ENCODE data around the gene MPV17L2. TPM values are rescaled to one million over a fixed set of nuclear protein-coding genes. Genes with fewer than 3 reads are reported as not detected.
"Not testable (repeated sequence)": the region's sequence is repeated elsewhere in the genome, so short reads cannot be mapped to it uniquely, and the experiment has no call there.

The MPV17L2 gene
- total RNA-seq, 1 donor from 2014 or later = 12.5 TPM

DNA sequence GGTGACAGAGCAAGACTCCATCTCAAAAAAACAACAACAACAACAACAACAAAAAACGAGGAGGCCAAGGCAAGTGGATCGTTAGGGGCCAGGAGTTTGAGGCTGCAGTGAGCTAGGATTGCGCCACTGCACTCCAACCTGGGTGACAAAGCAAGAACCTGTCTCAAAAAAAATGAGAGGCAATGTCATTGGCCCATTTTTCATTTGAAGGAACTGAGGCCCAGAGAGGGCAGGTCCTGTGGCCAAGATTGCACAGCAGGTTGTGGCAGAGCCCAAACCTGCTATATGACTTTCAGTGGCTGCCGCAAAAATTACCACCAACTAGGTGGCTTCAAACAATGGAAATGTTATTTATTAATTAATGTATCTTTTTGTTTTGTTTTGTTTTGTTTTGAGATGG is 34.6 kb upstream of the MPV17L2 start:
- H3K4me3 ChIP-seq = no peak overlapping the region
- H3K27me3 ChIP-seq (ENCODE audit: low read depth) = no peaks in the 10 kb centered on the region
- H3K36me3 ChIP-seq = peaks cover 30% of the 10 kb centered on the region
- no peaks in the 10 kb centered on the region for H3K9me3 ChIP-seq (replicated peaks)
- H3K27ac ChIP-seq (replicated peaks) = no peak overlapping the region
- DNase-seq = no peak
- TF ChIP-seq, protein P1, sequence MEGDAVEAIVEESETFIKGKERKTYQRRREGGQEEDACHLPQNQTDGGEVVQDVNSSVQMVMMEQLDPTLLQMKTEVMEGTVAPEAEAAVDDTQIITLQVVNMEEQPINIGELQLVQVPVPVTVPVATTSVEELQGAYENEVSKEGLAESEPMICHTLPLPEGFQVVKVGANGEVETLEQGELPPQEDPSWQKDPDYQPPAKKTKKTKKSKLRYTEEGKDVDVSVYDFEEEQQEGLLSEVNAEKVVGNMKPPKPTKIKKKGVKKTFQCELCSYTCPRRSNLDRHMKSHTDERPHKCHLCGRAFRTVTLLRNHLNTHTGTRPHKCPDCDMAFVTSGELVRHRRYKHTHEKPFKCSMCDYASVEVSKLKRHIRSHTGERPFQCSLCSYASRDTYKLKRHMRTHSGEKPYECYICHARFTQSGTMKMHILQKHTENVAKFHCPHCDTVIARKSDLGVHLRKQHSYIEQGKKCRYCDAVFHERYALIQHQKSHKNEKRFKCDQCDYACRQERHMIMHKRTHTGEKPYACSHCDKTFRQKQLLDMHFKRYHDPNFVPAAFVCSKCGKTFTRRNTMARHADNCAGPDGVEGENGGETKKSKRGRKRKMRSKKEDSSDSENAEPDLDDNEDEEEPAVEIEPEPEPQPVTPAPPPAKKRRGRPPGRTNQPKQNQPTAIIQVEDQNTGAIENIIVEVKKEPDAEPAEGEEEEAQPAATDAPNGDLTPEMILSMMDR (IDR thresholded peaks at IDR 0.05; ENCODE audit: borderline replicate concordance) = no peak
- intact Hi-C loops (cut with micrococcal nuclease) = no loop called here
- H3K4me1 ChIP-seq = peaks cover 63% of the 10 kb centered on the region

DNA sequence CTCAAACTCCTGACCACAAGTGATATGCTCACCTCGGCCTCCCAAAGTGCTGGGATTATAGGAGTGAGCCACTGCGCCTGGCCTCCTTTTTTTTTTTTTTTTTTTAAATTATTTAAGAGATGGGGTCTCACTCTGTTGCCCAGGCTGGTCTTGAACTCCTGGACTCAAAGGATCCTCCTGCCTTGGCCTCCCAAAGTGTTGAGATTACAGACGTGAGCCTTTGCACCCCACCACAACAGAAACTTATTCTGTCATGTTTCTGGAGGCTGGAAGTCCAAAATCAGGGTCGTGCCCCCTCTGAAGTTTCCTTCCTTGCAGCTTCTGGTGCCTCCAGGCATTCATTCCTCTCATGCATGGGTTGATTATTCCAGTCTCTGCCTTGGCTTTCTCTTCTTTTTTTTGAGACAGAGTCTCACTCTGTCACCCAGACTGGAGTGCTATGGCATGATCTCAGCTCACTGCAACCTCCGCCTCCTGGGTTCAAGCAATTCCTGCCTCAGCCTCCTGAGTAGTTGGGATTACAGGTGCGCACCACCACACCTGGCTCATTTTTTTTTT is 33.9 kb upstream of the MPV17L2 start:
- intact Hi-C loops (cut with micrococcal nuclease); H3K27ac ChIP-seq (replicated peaks); DNase-seq; H3K9me3 ChIP-seq (replicated peaks); H3K4me3 ChIP-seq; H3K27me3 ChIP-seq (ENCODE audit: low read depth): not testable (repeated sequence)
- H3K4me1 ChIP-seq = peaks cover 57% of the 10 kb centered on the region
- peaks cover 36% of the 10 kb centered on the region for H3K36me3 ChIP-seq

DNA sequence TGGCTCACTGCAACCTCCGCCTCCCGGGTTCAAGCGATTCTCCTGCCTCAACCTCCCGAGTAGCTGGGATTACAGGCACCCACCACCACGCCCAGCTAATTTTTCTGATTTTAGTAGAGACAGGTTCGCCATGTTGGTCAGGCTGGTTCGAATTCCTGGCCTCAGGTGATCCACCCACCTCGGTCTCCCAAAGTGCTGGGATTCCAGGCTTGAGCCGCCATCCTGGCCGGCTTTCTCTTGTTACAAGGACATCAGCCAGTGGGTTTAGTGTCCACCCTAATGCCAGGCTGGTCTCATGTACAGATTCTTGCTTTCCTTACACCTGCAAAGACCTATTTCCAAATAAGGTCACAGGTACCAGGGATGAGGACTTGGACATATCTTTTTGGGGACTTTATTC is 33.2 kb upstream of the MPV17L2 start:
- H3K9me3 ChIP-seq (replicated peaks) = no peaks in the 10 kb centered on the region
- TF ChIP-seq, protein P1 (IDR thresholded peaks at IDR 0.05; ENCODE audit: borderline replicate concordance) = no peak
- peaks cover 51% of the 10 kb centered on the region for H3K4me1 ChIP-seq
- no peak for DNase-seq
- H3K4me3 ChIP-seq = no peak overlapping the region
- no peaks in the 10 kb centered on the region for H3K27me3 ChIP-seq (ENCODE audit: low read depth)
- intact Hi-C loops (cut with micrococcal nuclease) = no loop called here
- peak overlapping the region; percentile 91 for H3K27ac ChIP-seq (replicated peaks)
- peaks cover 43% of the 10 kb centered on the region for H3K36me3 ChIP-seq

DNA sequence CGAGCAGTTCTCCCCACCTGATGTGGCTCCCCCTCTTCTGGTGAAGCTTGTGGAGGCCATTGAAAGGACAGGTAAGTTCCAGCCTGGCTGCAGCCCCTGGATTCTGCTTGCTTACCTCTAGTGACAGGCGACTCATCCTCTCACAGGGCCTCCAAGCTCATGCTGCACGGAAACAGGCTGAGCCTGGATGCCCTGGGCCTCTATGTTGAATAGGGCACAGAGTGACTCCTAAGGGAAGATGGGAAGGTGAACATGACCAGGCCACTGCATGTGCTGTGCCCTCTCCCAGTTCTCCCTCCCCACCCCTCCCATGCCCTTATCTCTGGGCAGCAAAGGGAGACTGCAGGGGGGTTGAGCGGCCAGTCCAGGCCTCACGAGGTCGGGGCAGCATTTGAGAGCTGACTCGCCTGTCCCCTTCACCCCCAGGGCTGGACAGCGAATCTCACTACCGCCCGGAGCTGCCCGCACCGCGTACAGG is 32.5 kb upstream of the MPV17L2 start:
- intact Hi-C loops (cut with micrococcal nuclease) = no loop called here
- DNase-seq = no peak
- H3K4me3 ChIP-seq = peak overlapping the region; percentile 66

DNA sequence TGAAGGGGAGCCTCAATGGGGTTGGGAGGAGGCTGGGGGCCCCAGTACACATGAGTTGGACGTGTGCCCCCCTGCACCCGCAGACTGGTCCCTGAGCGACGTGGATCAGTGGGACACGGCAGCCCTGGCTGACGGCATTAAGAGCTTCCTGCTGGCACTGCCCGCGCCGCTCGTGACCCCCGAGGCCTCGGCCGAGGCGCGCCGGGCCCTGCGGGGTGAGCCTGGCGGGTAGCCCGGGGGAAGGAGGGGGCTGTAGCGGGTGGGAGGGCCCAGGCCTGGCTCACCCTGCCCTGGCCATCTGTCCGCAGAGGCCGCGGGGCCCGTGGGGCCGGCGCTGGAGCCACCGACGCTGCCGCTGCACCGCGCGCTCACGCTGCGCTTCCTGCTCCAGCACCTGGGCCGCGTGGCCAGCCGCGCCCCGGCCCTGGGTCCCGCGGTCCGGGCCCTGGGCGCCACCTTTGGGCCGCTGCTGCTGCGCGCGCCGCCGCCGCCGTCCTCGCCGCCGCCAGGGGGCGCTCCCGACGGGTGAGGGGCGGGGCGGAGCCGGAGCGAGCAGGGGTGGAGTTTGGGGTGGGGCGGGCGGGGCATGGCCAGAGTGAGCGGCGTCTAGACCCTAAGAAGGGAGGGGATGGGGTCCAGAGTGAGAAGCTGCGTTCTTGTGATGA is 31.9 kb upstream of the MPV17L2 start:
- intact Hi-C loops (cut with micrococcal nuclease) = no loop called here
- Histone ChIP-seq H3K4me3 (peak overlapping the region; percentile 66), H3K27ac (replicated peaks) (peak overlapping the region; percentile 91), H3K9me3 (replicated peaks) (no peaks in the 10 kb centered on the region), H3K4me1 (peaks cover 40% of the 10 kb centered on the region), H3K27me3 (ENCODE audit: low read depth) (no peaks in the 10 kb centered on the region), H3K36me3 (peaks cover 48% of the 10 kb centered on the region)
- DNase-seq = peak; percentile 71
- TF ChIP-seq, protein P1 (IDR thresholded peaks at IDR 0.05; ENCODE audit: borderline replicate concordance) = peak; percentile 72

More for the DNA sequence above, 32.5 kb upstream of the MPV17L2 start:
- peaks cover 46% of the 10 kb centered on the region for H3K4me1 ChIP-seq
- H3K27me3 ChIP-seq (ENCODE audit: low read depth) = no peaks in the 10 kb centered on the region
- H3K36me3 ChIP-seq = peaks cover 48% of the 10 kb centered on the region
- TF ChIP-seq, protein P1 (IDR thresholded peaks at IDR 0.05; ENCODE audit: borderline replicate concordance) = no peak
- H3K27ac ChIP-seq (replicated peaks) = peak overlapping the region; percentile 91
- H3K9me3 ChIP-seq (replicated peaks) = no peaks in the 10 kb centered on the region

DNA sequence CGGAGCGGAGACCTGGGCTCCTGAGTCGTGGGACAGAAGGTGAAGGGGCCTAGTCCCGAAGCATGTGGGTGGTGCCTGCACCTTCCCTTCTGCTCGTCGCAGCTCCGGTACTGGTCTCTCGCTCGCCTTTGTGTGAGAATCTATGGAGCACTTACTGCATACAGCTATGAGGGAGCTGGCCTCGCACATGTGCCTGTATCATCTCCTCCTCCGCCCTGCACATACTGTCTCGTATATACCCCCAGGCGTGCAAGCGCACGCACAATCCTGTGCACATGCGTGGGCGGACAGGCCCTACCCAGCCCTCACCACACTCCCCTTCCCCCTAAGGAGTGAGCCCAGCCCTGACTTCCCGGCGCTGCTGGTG is 31.4 kb upstream of the MPV17L2 start:
- Histone ChIP-seq H3K9me3 (replicated peaks) (no peaks in the 10 kb centered on the region), H3K36me3 (peaks cover 50% of the 10 kb centered on the region), H3K27ac (replicated peaks) (peak overlapping the region; percentile 91), H3K4me1 (peaks cover 35% of the 10 kb centered on the region), H3K27me3 (ENCODE audit: low read depth) (no peaks in the 10 kb centered on the region), H3K4me3 (peak overlapping the region; percentile 66)
- intact Hi-C loops (cut with micrococcal nuclease) = no loop called here
- TF ChIP-seq, protein P1 (IDR thresholded peaks at IDR 0.05; ENCODE audit: borderline replicate concordance) = peak; percentile 9
- DNase-seq = no peak

Measured in left ventricle myocardium inferior (tissue), 1 donor.